Thoracic aorta (tissue), 2 donors: Measurements from ENCODE around the gene CORO6. TPM values are rescaled to one million over a fixed set of nuclear protein-coding genes. Genes with fewer than 3 reads are reported as not detected.

Experiments
- ATAC-seq: fragments of 150-250 bp; one replicate; pipeline ENCODE4 v1.8.0; 2017; ENCODE audit warnings: low read depth; ENCODE audit not compliant: insufficient number of reproducible peaks, low FRiP score
- DNase-seq: peaks from one replicate; pipeline ENCODE4 v3.0.0-alpha.2; 2020; ENCODE audit warnings: low spot score
- H3K27ac ChIP-seq, 2 donors: fragments of 200-600 bp; sonication (generic); 1 replicate in 1 of 2; 2 replicates in 1 of 2; pipeline ENCODE4 v1.5.1; 2016; ENCODE audit warnings: mild to moderate bottlenecking in 2 of 2, moderate library complexity in 2 of 2
- H3K27me3 ChIP-seq: fragments of 200-600 bp; sonication (generic); replicated peaks from 2 replicates; pipeline ENCODE4 v1.6.0; 2016; ENCODE audit warnings: mild to moderate bottlenecking; ENCODE audit not compliant: insufficient read depth
- H3K36me3 ChIP-seq: fragments of 200-600 bp; sonication (generic); one replicate; pipeline ENCODE4 v1.5.1; 2016
- H3K4me1 ChIP-seq, 2 donors: fragments of 200-600 bp; sonication (generic); 1 replicate in 1 of 2; 2 replicates in 1 of 2; pipeline versions ENCODE4 v1.5.1 to v1.6.0; 2016; ENCODE audit warnings: low read depth in 2 of 2, mild to moderate bottlenecking in 1 of 2; ENCODE audit not compliant: control insufficient read depth in 1 of 2
- H3K4me3 ChIP-seq: fragments of 200-600 bp; sonication (generic); 2 replicates; pipeline ENCODE4 v1.5.1; 2016; ENCODE audit warnings: mild to moderate bottlenecking
- H3K9me3 ChIP-seq: fragments of 200-600 bp; sonication (generic); 2 replicates; pipeline ENCODE4 v1.5.1; 2016
- total RNA-seq, 2 donors: library from RNA; depleted of rRNA; stranded (reverse); fragments of >200 nt; gene quantifications; one replicate each; pipeline versions ENCODE4 v1.1.0 to v1.2.3, GENCODE V29; 2016
- TF ChIP-seq, protein P1 (sequence below): fragments of 200-600 bp; sonication (generic); IDR thresholded peaks from one replicate; pipeline ENCODE4 v1.5.1; 2019; ENCODE audit warnings: antibody characterized with exemption

CORO6 gene
- total RNA-seq, 2 donors from 2014 or later, result 35.5 to 55.0 TPM

- TF ChIP-seq, protein P1, sequence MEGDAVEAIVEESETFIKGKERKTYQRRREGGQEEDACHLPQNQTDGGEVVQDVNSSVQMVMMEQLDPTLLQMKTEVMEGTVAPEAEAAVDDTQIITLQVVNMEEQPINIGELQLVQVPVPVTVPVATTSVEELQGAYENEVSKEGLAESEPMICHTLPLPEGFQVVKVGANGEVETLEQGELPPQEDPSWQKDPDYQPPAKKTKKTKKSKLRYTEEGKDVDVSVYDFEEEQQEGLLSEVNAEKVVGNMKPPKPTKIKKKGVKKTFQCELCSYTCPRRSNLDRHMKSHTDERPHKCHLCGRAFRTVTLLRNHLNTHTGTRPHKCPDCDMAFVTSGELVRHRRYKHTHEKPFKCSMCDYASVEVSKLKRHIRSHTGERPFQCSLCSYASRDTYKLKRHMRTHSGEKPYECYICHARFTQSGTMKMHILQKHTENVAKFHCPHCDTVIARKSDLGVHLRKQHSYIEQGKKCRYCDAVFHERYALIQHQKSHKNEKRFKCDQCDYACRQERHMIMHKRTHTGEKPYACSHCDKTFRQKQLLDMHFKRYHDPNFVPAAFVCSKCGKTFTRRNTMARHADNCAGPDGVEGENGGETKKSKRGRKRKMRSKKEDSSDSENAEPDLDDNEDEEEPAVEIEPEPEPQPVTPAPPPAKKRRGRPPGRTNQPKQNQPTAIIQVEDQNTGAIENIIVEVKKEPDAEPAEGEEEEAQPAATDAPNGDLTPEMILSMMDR, result no peak
- Histone ChIP-seq H3K9me3 (no peaks in the 10 kb centered on the region), H3K4me3 (no peak overlapping the region), H3K4me1 (peaks cover 5 to 39% of the 10 kb centered on the region in 2 donors), H3K27me3 (no peaks in the 10 kb centered on the region), H3K36me3 (peaks cover 5% of the 10 kb centered on the region), H3K27ac (no peak overlapping the region)
- ATAC-seq (no peak), DNase-seq (no peak)
Observed at GRCh38 chr17:29583324-29584248, 39.1 kb downstream of the CORO6 start.

- Histone ChIP-seq H3K27me3 (no peaks in the 10 kb centered on the region), H3K4me1 (peaks cover 0 to 35% of the 10 kb centered on the region in 2 donors), H3K9me3 (no peaks in the 10 kb centered on the region), H3K36me3 (peaks cover 5% of the 10 kb centered on the region), H3K27ac (no peak overlapping the region), H3K4me3 (no peak overlapping the region)
- ATAC-seq (no peak), DNase-seq (no peak)
- TF ChIP-seq, protein P1, result no peak
Observed at GRCh38 chr17:29582772-29583171, 39.9 kb downstream of the CORO6 start.

DNA sequence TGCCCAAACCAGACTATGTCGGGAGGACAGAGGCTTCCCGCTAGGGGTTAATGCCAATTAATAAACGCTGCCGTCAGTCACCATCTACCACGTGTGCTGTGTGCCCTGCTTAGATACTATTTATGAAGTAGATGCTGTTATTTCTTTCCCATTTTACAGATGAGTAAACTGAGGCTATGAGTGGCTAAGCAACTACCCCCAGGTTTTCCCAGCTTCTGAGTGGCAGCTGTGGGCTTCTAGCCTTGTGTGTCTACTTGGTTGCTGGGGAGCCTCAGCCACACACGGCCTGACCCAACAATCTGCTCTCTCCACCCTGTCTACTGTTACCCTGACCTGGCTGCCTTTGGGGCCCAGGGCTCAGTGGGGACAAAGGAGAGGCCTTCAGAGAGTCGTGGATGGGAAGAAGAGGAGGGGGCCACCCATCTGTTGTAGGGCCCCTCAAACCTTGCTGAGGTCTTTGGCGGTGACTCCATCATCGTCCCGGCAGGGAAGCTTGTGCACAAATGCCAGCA, 40.4 kb downstream of the CORO6 start:
- Histone ChIP-seq H3K4me3 (no peak overlapping the region), H3K27me3 (no peaks in the 10 kb centered on the region), H3K27ac (no peak overlapping the region), H3K36me3 (peaks cover 5% of the 10 kb centered on the region), H3K9me3 (no peaks in the 10 kb centered on the region), H3K4me1 (peaks cover 0 to 35% of the 10 kb centered on the region in 2 donors)
- ATAC-seq, result no peak
- no peak for DNase-seq
- TF ChIP-seq, protein P1, result no peak

- H3K27me3 ChIP-seq, result no peaks in the 10 kb centered on the region
- no peak overlapping the region for H3K27ac ChIP-seq
- TF ChIP-seq, protein P1, result no peak
- H3K4me1 ChIP-seq, result peaks cover 0 to 34% of the 10 kb centered on the region in 2 donors
- no peaks in the 10 kb centered on the region for H3K9me3 ChIP-seq
- no peak overlapping the region for H3K4me3 ChIP-seq
- ATAC-seq (no peak), DNase-seq (no peak)
- H3K36me3 ChIP-seq, result peaks cover 5% of the 10 kb centered on the region
Observed at GRCh38 chr17:29581583-29582253, 41.0 kb downstream of the CORO6 start.
